GM21526 (cell line): ENCODE measurements around the gene SSUH2.
A peak's percentile ranks its signal among the peaks of the same experiment; 100 is the strongest.
"Not testable (repeated sequence)": the region's sequence is repeated elsewhere in the genome, so short reads cannot be mapped to it uniquely, and the experiment has no call there.

ENCODE experiments used
- ATAC-seq: cut with Tn5 transposase; IDR thresholded peaks from one replicate; pipeline ENCODE4 v1.9.1; 2021; ENCODE audit warnings: moderate library complexity; ENCODE audit not compliant: unreplicated experiment, low FRiP score

Gene SSUH2

GRCh38 chr3:8659242-8659641 lies 14.6 kb upstream of the SSUH2 start:
- no peak for ATAC-seq

- peak; percentile 87 for ATAC-seq
Observed at GRCh38 chr3:8658306-8659212, 14.0 kb upstream of the SSUH2 start.

GRCh38 chr3:8657804-8658305 lies 13.3 kb upstream of the SSUH2 start:
- peak; percentile 40 for ATAC-seq

- no peak for ATAC-seq
Observed at GRCh38 chr3:8656240-8656639, 11.6 kb upstream of the SSUH2 start.

- ATAC-seq = no peak
Observed at GRCh38 chr3:8655387-8655835, 10.8 kb upstream of the SSUH2 start.

GRCh38 chr3:8654572-8655329 lies 10.2 kb upstream of the SSUH2 start:
- not testable (repeated sequence) for ATAC-seq

GRCh38 chr3:8653800-8654408 lies 9.3 kb upstream of the SSUH2 start:
- no peak for ATAC-seq

- ATAC-seq = no peak
Observed at GRCh38 chr3:8652324-8652987, 7.9 kb upstream of the SSUH2 start.

GRCh38 chr3:8651418-8652323 lies 7.1 kb upstream of the SSUH2 start:
- no peak for ATAC-seq

- no peak for ATAC-seq
Observed at GRCh38 chr3:8650583-8651416, 6.2 kb upstream of the SSUH2 start.

GRCh38 chr3:8649757-8650156 lies 5.2 kb upstream of the SSUH2 start:
- no peak for ATAC-seq

- no peak for ATAC-seq
Observed at GRCh38 chr3:8648909-8649741, 4.5 kb upstream of the SSUH2 start.

GRCh38 chr3:8647137-8647985 lies 2.8 kb upstream of the SSUH2 start:
- no peak for ATAC-seq

- no peak for ATAC-seq
Observed at GRCh38 chr3:8646313-8646938, 1.8 kb upstream of the SSUH2 start.

GRCh38 chr3:8645712-8646111 lies 1.1 kb upstream of the SSUH2 start:
- no peak for ATAC-seq

GRCh38 chr3:8643693-8644365 lies 769 bp downstream of the SSUH2 start:
- no peak for ATAC-seq
